NOMO-1 (cell line): ENCODE measurements around the gene MFN1.
A peak's percentile ranks its signal among the peaks of the same experiment; 100 is the strongest.

ENCODE experiments used
- DNase-seq, 2 experiments: peaks; one replicate each; lab custom pipeline; 2025; ENCODE audit not compliant: unreplicated experiment in 2 of 2; lab: John Stamatoyannopoulos, UW

MFN1 gene

DNA sequence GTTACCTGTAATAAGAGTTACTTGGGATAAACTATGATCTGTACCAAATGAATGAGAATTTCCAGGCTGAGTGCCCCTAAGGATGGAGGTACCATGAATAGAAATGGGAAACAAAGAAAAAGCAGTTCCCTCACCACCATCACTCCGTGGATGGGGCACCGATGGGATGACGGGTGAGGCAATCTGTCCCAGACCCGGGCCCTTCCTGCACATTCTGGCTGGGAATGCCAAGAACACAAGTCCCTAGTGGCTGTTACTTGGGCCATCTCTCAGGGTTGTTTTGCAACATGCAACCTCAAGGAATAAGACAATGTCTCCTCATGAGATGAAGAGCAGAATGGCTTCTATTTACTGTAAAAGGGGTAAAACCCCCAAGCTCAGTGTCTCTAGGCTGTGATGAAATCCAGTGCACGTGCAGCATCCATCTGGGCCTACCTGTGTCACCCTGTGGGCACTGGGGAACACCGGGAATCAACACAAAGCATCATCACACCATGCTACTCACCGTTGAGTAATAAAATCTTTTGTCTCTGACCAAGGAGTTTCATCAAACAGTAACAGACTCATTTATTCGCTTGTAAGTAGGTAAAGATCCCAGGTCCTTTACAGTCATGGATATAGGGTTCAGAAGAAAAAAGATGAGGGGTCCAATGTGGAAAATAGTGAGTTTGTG lies 81.5 kb downstream of the MFN1 start:
- DNase-seq, result no peak

DNA sequence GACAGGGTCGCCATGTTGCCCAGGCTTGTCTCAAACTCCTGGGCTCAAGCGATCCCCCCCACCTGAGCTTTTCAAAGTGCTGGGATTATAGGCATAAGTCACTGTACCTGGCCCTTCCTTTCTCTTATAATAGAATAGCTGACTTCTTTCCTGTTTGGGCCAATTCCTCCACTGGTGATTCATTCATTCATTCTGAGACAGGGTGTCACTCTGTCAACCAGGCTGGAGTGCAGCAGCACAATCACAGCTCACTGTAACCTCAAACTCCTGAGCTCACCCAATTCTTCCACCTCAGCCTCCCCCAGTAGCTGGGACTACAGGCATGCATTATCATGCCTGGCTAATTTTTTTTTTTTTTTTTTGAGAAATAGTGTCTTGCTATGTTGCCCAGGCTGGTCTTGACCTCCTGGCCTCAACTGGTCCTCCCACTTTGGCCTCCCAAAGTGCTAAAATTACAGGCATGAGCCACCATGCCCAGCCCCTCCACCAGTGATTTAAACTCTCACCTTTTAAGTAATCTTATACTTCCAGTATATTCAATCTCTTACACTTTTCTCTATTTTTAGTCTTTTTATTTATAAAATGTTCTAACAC lies 82.9 kb downstream of the MFN1 start:
- DNase-seq, result no peak

- peak; percentile 49 to 90 for DNase-seq
These were observed 84.5 kb downstream of the MFN1 start for GRCh38 chr3:179432021-179432420.

- DNase-seq, result no peak
These were observed 84.9 kb downstream of the MFN1 start for GRCh38 chr3:179432451-179432850.

DNA sequence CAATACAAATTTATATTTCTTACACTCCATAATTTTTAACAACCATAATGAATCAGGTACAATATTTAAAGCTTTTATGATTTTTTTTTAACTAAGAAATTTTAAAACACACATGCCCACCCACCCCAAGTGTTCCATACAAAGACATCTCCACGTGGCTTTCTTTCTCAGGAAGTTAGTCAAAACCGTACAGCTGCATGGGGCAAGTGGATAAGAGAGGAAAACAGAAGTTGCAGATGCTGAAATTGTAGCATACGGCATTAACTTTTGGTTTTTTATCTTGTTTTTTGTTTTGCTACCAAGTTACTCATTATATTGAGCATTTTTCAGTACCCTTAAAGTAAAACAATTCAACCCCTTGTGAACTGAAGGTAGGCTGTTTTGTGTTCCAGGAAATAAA lies 89.0 kb downstream of the MFN1 start:
- DNase-seq, result no peak

- DNase-seq, result no peak
These were observed 91.3 kb downstream of the MFN1 start for GRCh38 chr3:179438841-179439240.
